K562 (cell line): ENCODE results near the gene OXSR1. TPM values are rescaled to one million over a fixed set of nuclear protein-coding genes. Genes with fewer than 3 reads are reported as not detected.

Experiments
- GABPA ChIP-seq: fragments of 200-800 bp; sonication (Bioruptor generic); conservative IDR thresholded peaks from 2 replicates; pipeline ENCODE4 v1.6.1; 2016; ENCODE audit warnings: low read depth, missing genetic modification characterization, missing compliant biosample characterization
- KLF1 ChIP-seq: fragments of 450-650 bp; IDR thresholded peaks from 2 replicates; pipeline ENCODE4 v1.6.1; 2016; ENCODE audit warnings: missing genetic modification characterization, missing compliant biosample characterization
- MCM2 ChIP-seq: fragments of 450-650 bp; IDR thresholded peaks from 2 replicates; pipeline ENCODE4 v1.6.1; 2017; ENCODE audit warnings: low read depth, mild to moderate bottlenecking
- PML ChIP-seq: IDR thresholded peaks from 2 replicates; pipeline ENCODE4 v1.6.1; 2012; ENCODE audit warnings: low read length, inconsistent platforms
- POLR3A ChIP-seq: IDR thresholded peaks from 2 replicates; pipeline ENCODE4 v1.6.1; 2011; ENCODE audit warnings: borderline replicate concordance, mild to moderate bottlenecking, moderate library complexity; ENCODE audit not compliant: insufficient read length, insufficient read depth; ENCODE audit errors: extremely low read depth
- POU5F1 ChIP-seq: fragments of 150-350 bp; IDR thresholded peaks from 2 replicates; pipeline ENCODE4 v1.6.1; 2014; ENCODE audit warnings: borderline replicate concordance, low read length, low read depth, mild to moderate bottlenecking; ENCODE audit not compliant: partially characterized antibody
- TEAD1 ChIP-seq, 2 experiments: fragments of 450-650 bp in 1 of 2; sonication (generic) in 1 of 2; formaldehyde crosslinking; IDR thresholded peaks; 2 replicates each; pipeline versions ENCODE4 v1.4.0 to v1.8.0; 2020 to 2022; ENCODE audit warnings: mild to moderate bottlenecking in 2 of 2, missing genetic modification reagents in 1 of 2
- ZNF551 ChIP-seq: fragments of 250-450 bp; sonication (Bioruptor Pico); IDR thresholded peaks from 2 replicates; pipeline ENCODE4 v1.5.0; 2021; ENCODE audit warnings: mild to moderate bottlenecking, moderate library complexity
- polyA plus RNA-seq, 8 experiments: library from polyadenylated mRNA; depleted of rRNA in 4 of 8; stranded (reverse) in 5 of 8; unstranded in 3 of 8; fragments of >200 nt; fragmentation: Nextera tagmentation in 2 of 8; fragmentation: Illumina TruSeq in 1 of 8; extraction: Ambion mirVana in 2 of 8; extraction: Trizol in 1 of 8; gene quantifications; 2 replicates each; pipeline versions ENCODE4 v1.2.1 to v1.2.3, GENCODE V29; 2011 to 2014; ENCODE audit warnings: inconsistent platforms in 1 of 8, missing spikeins in 1 of 8
- total RNA-seq, 7 experiments: library from RNA; depleted of rRNA in 6 of 7; stranded (reverse); fragments of >200 nt in 6 of 7; fragmentation: Illumina TruSeq in 2 of 7; extraction: Trizol in 2 of 7; gene quantifications; 2 replicates each; pipeline versions ENCODE4 v1.2.1 to v1.2.3, GENCODE V29; 2011 to 2021; ENCODE audit warnings: low replicate concordance in 1 of 7
- TF ChIP-seq, protein P1 (sequence below): fragments of 250-450 bp; sonication (Bioruptor Pico); IDR thresholded peaks from 2 replicates; pipeline ENCODE4 v1.5.0; 2020; ENCODE audit warnings: mild to moderate bottlenecking, borderline replicate concordance
- TF ChIP-seq, protein P2 (sequence below), 2 experiments: IDR thresholded peaks; 2 replicates each; pipeline ENCODE4 v1.6.1; 2011; ENCODE audit warnings: borderline replicate concordance in 1 of 2, control low read depth in 1 of 2, low read depth in 1 of 2, low read length in 1 of 2, mild to moderate bottlenecking in 1 of 2, mixed read lengths in 1 of 2, moderate library complexity in 1 of 2; ENCODE audit not compliant: insufficient read depth in 1 of 2, insufficient read length in 1 of 2, poor library complexity in 1 of 2, severe bottlenecking in 1 of 2; ENCODE audit errors: extremely low read depth in 1 of 2
- TF ChIP-seq, protein P3 (sequence below), 2 experiments: fragments of 450-650 bp; formaldehyde crosslinking in 1 of 2; IDR thresholded peaks; 2 replicates each; pipeline versions ENCODE4 v1.4.0 to v1.6.1; 2014 to 2020; ENCODE audit warnings: mild to moderate bottlenecking in 2 of 2, borderline replicate concordance in 1 of 2, low read depth in 1 of 2
- TF ChIP-seq, protein P4 (sequence below): fragments of 200-800 bp; sonication (Bioruptor generic); IDR thresholded peaks from 2 replicates; pipeline ENCODE4 v1.6.1; 2017; ENCODE audit warnings: missing genetic modification characterization, missing compliant biosample characterization

OXSR1 gene
- total and polyA plus RNA-seq, 9 of the 15 experiments (the other 6 are each of a cell fraction or from before 2014, with no cell fraction given) = 15.7 to 87.6 (median 48.7) TPM

DNA sequence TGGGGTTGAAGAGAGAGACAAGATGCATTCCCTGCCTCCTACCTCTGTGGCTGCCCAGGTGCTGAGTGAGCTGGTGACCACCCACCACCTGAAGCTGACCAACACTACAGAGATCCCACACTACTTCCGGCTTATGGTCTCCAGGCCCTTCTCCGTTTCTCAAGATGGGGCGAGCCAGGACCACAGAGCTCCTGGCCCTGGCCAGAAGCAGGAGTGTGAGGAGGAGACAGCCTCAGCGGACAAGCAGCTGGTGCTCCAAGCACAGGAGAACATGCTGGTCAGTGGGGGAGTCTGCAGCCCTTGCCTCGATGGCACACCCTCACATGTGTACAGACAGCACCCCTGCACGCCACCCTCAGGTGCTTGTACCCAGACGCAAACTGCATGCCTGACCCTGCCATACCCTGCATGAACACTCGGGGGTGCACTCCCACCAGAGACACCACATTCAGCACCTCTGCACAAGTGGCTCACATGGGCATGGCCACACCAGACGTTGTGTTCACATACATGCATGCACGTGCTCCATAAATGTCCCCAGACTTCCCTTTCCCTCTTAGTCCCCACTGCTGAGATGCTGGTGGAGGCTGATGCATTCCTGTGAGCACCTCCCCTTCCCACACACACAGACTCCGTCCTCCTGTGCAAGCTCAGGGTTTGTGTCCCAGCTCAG, 47.5 kb upstream of the OXSR1 start (continued):
- TF ChIP-seq, protein P1, sequence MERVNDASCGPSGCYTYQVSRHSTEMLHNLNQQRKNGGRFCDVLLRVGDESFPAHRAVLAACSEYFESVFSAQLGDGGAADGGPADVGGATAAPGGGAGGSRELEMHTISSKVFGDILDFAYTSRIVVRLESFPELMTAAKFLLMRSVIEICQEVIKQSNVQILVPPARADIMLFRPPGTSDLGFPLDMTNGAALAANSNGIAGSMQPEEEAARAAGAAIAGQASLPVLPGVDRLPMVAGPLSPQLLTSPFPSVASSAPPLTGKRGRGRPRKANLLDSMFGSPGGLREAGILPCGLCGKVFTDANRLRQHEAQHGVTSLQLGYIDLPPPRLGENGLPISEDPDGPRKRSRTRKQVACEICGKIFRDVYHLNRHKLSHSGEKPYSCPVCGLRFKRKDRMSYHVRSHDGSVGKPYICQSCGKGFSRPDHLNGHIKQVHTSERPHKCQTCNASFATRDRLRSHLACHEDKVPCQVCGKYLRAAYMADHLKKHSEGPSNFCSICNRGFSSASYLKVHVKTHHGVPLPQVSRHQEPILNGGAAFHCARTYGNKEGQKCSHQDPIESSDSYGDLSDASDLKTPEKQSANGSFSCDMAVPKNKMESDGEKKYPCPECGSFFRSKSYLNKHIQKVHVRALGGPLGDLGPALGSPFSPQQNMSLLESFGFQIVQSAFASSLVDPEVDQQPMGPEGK = 0 out of 2 replicates have a peak, but pooled peaks have one; percentile 31
- TF ChIP-seq PML (no peak), GABPA (tag) (no peak), KLF1 (tag) (no peak), POU5F1 (no peak), ZNF551 (CRISPR knock-in tag) (no peak), TEAD1 (CRISPR knock-in tag; IDR thresholded peaks at IDR 0.05) (peak in 1 of 2 experiments; percentile 37; a peak in 1 of 4 replicates), MCM2 (no peak), POLR3A (no peak)
- TF ChIP-seq, protein P2, sequence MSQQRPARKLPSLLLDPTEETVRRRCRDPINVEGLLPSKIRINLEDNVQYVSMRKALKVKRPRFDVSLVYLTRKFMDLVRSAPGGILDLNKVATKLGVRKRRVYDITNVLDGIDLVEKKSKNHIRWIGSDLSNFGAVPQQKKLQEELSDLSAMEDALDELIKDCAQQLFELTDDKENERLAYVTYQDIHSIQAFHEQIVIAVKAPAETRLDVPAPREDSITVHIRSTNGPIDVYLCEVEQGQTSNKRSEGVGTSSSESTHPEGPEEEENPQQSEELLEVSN (IDR thresholded peaks at IDR 0.05; ENCODE audit: borderline replicate concordance in 1 of 2, extremely low read depth in 1 of 2, insufficient read depth in 1 of 2, insufficient read length in 1 of 2, low read depth in 1 of 2, low read length in 1 of 2, poor library complexity in 1 of 2, severe bottlenecking in 1 of 2) = peak in 1 of 2 experiments; percentile 39
- TF ChIP-seq, protein P3, sequence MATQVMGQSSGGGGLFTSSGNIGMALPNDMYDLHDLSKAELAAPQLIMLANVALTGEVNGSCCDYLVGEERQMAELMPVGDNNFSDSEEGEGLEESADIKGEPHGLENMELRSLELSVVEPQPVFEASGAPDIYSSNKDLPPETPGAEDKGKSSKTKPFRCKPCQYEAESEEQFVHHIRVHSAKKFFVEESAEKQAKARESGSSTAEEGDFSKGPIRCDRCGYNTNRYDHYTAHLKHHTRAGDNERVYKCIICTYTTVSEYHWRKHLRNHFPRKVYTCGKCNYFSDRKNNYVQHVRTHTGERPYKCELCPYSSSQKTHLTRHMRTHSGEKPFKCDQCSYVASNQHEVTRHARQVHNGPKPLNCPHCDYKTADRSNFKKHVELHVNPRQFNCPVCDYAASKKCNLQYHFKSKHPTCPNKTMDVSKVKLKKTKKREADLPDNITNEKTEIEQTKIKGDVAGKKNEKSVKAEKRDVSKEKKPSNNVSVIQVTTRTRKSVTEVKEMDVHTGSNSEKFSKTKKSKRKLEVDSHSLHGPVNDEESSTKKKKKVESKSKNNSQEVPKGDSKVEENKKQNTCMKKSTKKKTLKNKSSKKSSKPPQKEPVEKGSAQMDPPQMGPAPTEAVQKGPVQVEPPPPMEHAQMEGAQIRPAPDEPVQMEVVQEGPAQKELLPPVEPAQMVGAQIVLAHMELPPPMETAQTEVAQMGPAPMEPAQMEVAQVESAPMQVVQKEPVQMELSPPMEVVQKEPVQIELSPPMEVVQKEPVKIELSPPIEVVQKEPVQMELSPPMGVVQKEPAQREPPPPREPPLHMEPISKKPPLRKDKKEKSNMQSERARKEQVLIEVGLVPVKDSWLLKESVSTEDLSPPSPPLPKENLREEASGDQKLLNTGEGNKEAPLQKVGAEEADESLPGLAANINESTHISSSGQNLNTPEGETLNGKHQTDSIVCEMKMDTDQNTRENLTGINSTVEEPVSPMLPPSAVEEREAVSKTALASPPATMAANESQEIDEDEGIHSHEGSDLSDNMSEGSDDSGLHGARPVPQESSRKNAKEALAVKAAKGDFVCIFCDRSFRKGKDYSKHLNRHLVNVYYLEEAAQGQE (IDR thresholded peaks at IDR 0.05; ENCODE audit: borderline replicate concordance) = peak; percentile 81
- TF ChIP-seq, protein P3 (CRISPR knock-in tag; IDR thresholded peaks at IDR 0.05; ENCODE audit: low read depth) = peak; percentile 66; the same call in 1 of the 2 replicates
- TF ChIP-seq, protein P4, sequence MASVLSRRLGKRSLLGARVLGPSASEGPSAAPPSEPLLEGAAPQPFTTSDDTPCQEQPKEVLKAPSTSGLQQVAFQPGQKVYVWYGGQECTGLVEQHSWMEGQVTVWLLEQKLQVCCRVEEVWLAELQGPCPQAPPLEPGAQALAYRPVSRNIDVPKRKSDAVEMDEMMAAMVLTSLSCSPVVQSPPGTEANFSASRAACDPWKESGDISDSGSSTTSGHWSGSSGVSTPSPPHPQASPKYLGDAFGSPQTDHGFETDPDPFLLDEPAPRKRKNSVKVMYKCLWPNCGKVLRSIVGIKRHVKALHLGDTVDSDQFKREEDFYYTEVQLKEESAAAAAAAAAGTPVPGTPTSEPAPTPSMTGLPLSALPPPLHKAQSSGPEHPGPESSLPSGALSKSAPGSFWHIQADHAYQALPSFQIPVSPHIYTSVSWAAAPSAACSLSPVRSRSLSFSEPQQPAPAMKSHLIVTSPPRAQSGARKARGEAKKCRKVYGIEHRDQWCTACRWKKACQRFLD (CRISPR knock-in tag) = no peak
